LoVo (cell line): ENCODE results near the gene RAD9A.

Experiments
- DNase-seq: peaks from one replicate; pipeline ENCODE4 v3.0.0-alpha.2; 2016; ENCODE audit warnings: low spot score

RAD9A gene

GRCh38 chr11:67391304-67392182 is at the start of gene RAD9A:
RAD9A (plus strand) TSS chr11:67391986; CDS start chr11:67392045, 59 bp downstream.
- peak; percentile 93 for DNase-seq

GRCh38 chr11:67344264-67344663 is 47.5 kb upstream of the RAD9A start:
- no peak for DNase-seq

GRCh38 chr11:67345247-67345919 is 46.4 kb upstream of the RAD9A start:
- DNase-seq = no peak

- DNase-seq = peak; percentile 83
Measured at GRCh38 chr11:67345920-67346819, 45.6 kb upstream of the RAD9A start.

- DNase-seq = no peak
Measured at GRCh38 chr11:67347964-67348749, 43.6 kb upstream of the RAD9A start.

GRCh38 chr11:67349036-67349435 is 42.8 kb upstream of the RAD9A start:
- DNase-seq = no peak

GRCh38 chr11:67349457-67349856 is 42.3 kb upstream of the RAD9A start:
- DNase-seq = no peak

- no peak for DNase-seq
Measured at GRCh38 chr11:67349928-67350465, 41.8 kb upstream of the RAD9A start.

- DNase-seq = peak; percentile 91
Measured at GRCh38 chr11:67351275-67352005, 40.3 kb upstream of the RAD9A start.

GRCh38 chr11:67352546-67353316 is 39.1 kb upstream of the RAD9A start:
- no peak for DNase-seq

- DNase-seq = peak; percentile 95
Measured at GRCh38 chr11:67353317-67354074, 38.3 kb upstream of the RAD9A start, which contains the start of gene POLD4. POLD4 (minus strand) TSS chr11:67353546; CDS start chr11:67353399, 147 bp downstream.

GRCh38 chr11:67354075-67355022 is 37.4 kb upstream of the RAD9A start:
- DNase-seq = peak; percentile 94

- no peak for DNase-seq
Measured at GRCh38 chr11:67355023-67355793, 36.6 kb upstream of the RAD9A start.

- no peak for DNase-seq
Measured at GRCh38 chr11:67355794-67356386, 35.9 kb upstream of the RAD9A start.

GRCh38 chr11:67356387-67356863 is 35.4 kb upstream of the RAD9A start:
- DNase-seq = no peak

GRCh38 chr11:67356864-67357561 is 34.8 kb upstream of the RAD9A start:
- DNase-seq = peak; percentile 84
